ENCODE data around the gene SPEF1. TPM values are rescaled to one million over a fixed set of nuclear protein-coding genes. Genes with fewer than 3 reads are reported as not detected.
A peak's percentile ranks its signal among the peaks of the same experiment; 100 is the strongest.

SPEF1 gene
- polyA plus RNA-seq, 3 donors = 0.09 TPM; not detected in 2

DNA sequence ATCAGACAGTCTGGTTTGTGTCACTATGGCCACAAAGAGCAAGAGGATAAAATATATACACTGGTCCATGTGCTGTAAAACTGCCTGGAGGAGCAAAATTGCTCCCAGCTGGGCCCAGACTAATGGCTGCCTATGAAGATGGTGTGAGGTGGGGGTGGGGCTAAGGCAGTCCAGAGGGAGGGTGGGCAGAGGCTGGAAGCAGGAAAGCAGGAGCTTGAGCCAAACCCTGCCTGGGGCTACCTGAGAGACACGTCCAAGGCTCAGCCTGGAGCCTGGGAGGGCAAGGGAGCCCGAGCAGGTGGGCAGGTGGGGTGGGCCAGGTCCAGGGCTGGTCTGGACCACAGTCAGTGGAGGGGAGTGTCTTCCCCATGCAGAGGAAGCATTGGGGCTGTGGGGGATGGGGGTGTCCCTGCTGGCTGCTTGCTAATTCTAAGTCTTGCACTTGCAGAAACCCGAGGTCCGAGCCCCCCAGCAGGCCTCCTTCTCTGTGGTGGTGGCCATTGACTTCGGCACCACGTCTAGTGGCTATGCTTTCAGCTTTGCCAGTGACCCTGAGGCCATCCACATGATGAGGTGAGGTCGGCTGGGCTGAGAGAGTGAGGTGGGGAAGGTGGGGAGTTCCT lies 39.3 kb downstream of the SPEF1 start:
- WGBS (ENCODE audit: insufficient coverage) = 94% methylated on average over 5 of the region's 7 CpGs
- no peaks in the 10 kb centered on the region for H3K79me2 ChIP-seq (ENCODE audit: insufficient read depth, low read length)
- no peak for TF ChIP-seq CTCF (IDR thresholded peaks at IDR 0.05)
- no peaks in the 10 kb centered on the region for H3K27me3 ChIP-seq (ENCODE audit: control insufficient read depth in 2 of 2, insufficient read depth in 2 of 2, low read length in 2 of 2)
- Mint-ChIP-seq H3K27ac (peak overlapping the region in 1 of 7 donors; percentile 53), H3K27me3 (ENCODE audit: low read depth in 3 of 3) (peaks cover 6 to 21% (median 20%) of the 10 kb centered on the region in 3 donors), H3K9me3 (peaks cover 0 to 3% (median 0%) of the 10 kb centered on the region in 7 donors), H3K36me3 (no peaks in the 10 kb centered on the region), H3K4me3 (no peak overlapping the region), H3K4me1 (peaks cover 9% of the 10 kb centered on the region)
- H3K36me3 ChIP-seq (replicated peaks in 1 of 2; ENCODE audit: control insufficient read depth in 1 of 2, insufficient read depth in 2 of 2, low read length in 2 of 2) = no peaks in the 10 kb centered on the region
- no peaks in the 10 kb centered on the region for H3K9me3 ChIP-seq (replicated peaks in 1 of 2; ENCODE audit: control insufficient read depth in 1 of 2, insufficient read depth in 1 of 2, low read length in 2 of 2)
- H3K4me1 ChIP-seq (ENCODE audit: control insufficient read depth in 1 of 2, insufficient read depth in 2 of 2, low read length in 2 of 2) = peaks cover 6 to 13% of the 10 kb centered on the region in 2 donors
- intact Hi-C loops (cut with micrococcal nuclease) = no loop called here
- no peak overlapping the region for H3K27ac ChIP-seq (ENCODE audit: low read depth in 1 of 2, low read length in 2 of 2)
- H2AFZ ChIP-seq (ENCODE audit: insufficient read depth, low read depth, low read length, poor library complexity, severe bottlenecking) = no peak overlapping the region
- no peak for DNase-seq
- no peak overlapping the region for H3K4me3 ChIP-seq (replicated peaks in 1 of 3; ENCODE audit: low read depth in 2 of 3, low read length in 3 of 3)
- no peak overlapping the region for H3K4me2 ChIP-seq (replicated peaks; ENCODE audit: extremely low read depth, low read length, poor library complexity, severe bottlenecking)
- no peaks in the 10 kb centered on the region for H4K20me1 ChIP-seq (ENCODE audit: insufficient read depth, low read length)
- no peak overlapping the region for H3K9ac ChIP-seq (ENCODE audit: insufficient read depth, low read length, poor library complexity, severe bottlenecking)

GRCh38 chr20:3740615-3741301 lies 40.5 kb downstream of the SPEF1 start:
- no peak overlapping the region for H2AFZ ChIP-seq (ENCODE audit: insufficient read depth, low read depth, low read length, poor library complexity, severe bottlenecking)
- no peaks in the 10 kb centered on the region for H4K20me1 ChIP-seq (ENCODE audit: insufficient read depth, low read length)
- no peak overlapping the region for H3K4me3 ChIP-seq (replicated peaks in 1 of 3; ENCODE audit: low read depth in 2 of 3, low read length in 3 of 3)
- no peaks in the 10 kb centered on the region for H3K79me2 ChIP-seq (ENCODE audit: insufficient read depth, low read length)
- peaks cover 6 to 18% (median 15%) of the 10 kb centered on the region in 3 donors for H3K27me3 Mint-ChIP-seq (ENCODE audit: low read depth in 3 of 3)
- peaks cover 0 to 3% (median 0%) of the 10 kb centered on the region in 7 donors for H3K9me3 Mint-ChIP-seq
- intact Hi-C loops (cut with micrococcal nuclease) = no loop called here
- peaks cover 9% of the 10 kb centered on the region for H3K4me1 Mint-ChIP-seq
- no peak overlapping the region for H3K4me3 Mint-ChIP-seq
- no peaks in the 10 kb centered on the region for H3K36me3 Mint-ChIP-seq
- H3K27me3 ChIP-seq (ENCODE audit: control insufficient read depth in 2 of 2, insufficient read depth in 2 of 2, low read length in 2 of 2) = no peaks in the 10 kb centered on the region
- no peak overlapping the region for H3K9ac ChIP-seq (ENCODE audit: insufficient read depth, low read length, poor library complexity, severe bottlenecking)
- DNase-seq = no peak
- no peak overlapping the region for H3K27ac ChIP-seq (ENCODE audit: low read depth in 1 of 2, low read length in 2 of 2)
- no peak overlapping the region for H3K27ac Mint-ChIP-seq
- H3K36me3 ChIP-seq (replicated peaks in 1 of 2; ENCODE audit: control insufficient read depth in 1 of 2, insufficient read depth in 2 of 2, low read length in 2 of 2) = no peaks in the 10 kb centered on the region
- WGBS (ENCODE audit: insufficient coverage) = 100% methylated on average over 4 of the region's 15 CpGs
- TF ChIP-seq CTCF (IDR thresholded peaks at IDR 0.05) = no peak
- no peaks in the 10 kb centered on the region for H3K9me3 ChIP-seq (replicated peaks in 1 of 2; ENCODE audit: control insufficient read depth in 1 of 2, insufficient read depth in 1 of 2, low read length in 2 of 2)
- no peak overlapping the region for H3K4me2 ChIP-seq (replicated peaks; ENCODE audit: extremely low read depth, low read length, poor library complexity, severe bottlenecking)
- H3K4me1 ChIP-seq (ENCODE audit: control insufficient read depth in 1 of 2, insufficient read depth in 2 of 2, low read length in 2 of 2) = peaks cover 6 to 13% of the 10 kb centered on the region in 2 donors
